Liver (tissue), 9 donors: ENCODE data around the gene LGALS16. TPM values are rescaled to one million over a fixed set of nuclear protein-coding genes. Genes with fewer than 3 reads are reported as not detected.

Source experiments
- DNase-seq: peaks from one replicate; pipeline ENCODE4 v3.0.0-alpha.2; 2017; ENCODE audit warnings: low spot score
- H3K27ac ChIP-seq, 2 donors: one replicate each; pipeline ENCODE4 v1.7.0; 2013; ENCODE audit warnings: inconsistent platforms in 2 of 2, low read length in 2 of 2, control low read depth in 1 of 2, low read depth in 1 of 2, mild to moderate bottlenecking in 1 of 2
- H3K27me3 ChIP-seq, 4 donors: one replicate each; pipeline versions ENCODE4 v1.6.1 to v1.7.0; 2013; ENCODE audit warnings: low read length in 3 of 4, inconsistent platforms in 1 of 4, mild to moderate bottlenecking in 1 of 4, moderate library complexity in 1 of 4; ENCODE audit not compliant: control insufficient read depth in 4 of 4, insufficient read depth in 4 of 4
- H3K36me3 ChIP-seq, 4 donors: one replicate each; pipeline versions ENCODE4 v1.6.1 to v1.7.0; 2013; ENCODE audit warnings: low read length in 3 of 4, mild to moderate bottlenecking in 3 of 4, low read depth in 1 of 4, moderate library complexity in 1 of 4; ENCODE audit not compliant: control insufficient read depth in 4 of 4, insufficient read depth in 3 of 4
- H3K4me1 ChIP-seq, 4 donors: one replicate each; pipeline versions ENCODE4 v1.6.1 to v1.7.0; 2013; ENCODE audit warnings: low read length in 3 of 4, mild to moderate bottlenecking in 3 of 4, moderate library complexity in 1 of 4; ENCODE audit not compliant: control insufficient read depth in 4 of 4, insufficient read depth in 4 of 4
- H3K4me3 ChIP-seq, 3 donors: one replicate each; pipeline versions ENCODE4 v1.6.1 to v1.7.0; 2013; ENCODE audit warnings: low read length in 3 of 3, control low read depth in 1 of 3, low read depth in 1 of 3, mild to moderate bottlenecking in 1 of 3
- H3K9ac ChIP-seq, 2 donors: one replicate each; pipeline ENCODE4 v1.7.0; 2013; ENCODE audit warnings: low read length in 2 of 2, mild to moderate bottlenecking in 2 of 2, moderate library complexity in 2 of 2, control low read depth in 1 of 2, low read depth in 1 of 2
- H3K9me3 ChIP-seq, 4 donors: one replicate each; pipeline versions ENCODE4 v1.6.1 to v1.7.0; 2013; ENCODE audit warnings: low read length in 3 of 4; ENCODE audit not compliant: control insufficient read depth in 4 of 4
- EGR1 ChIP-seq, 2 donors: IDR thresholded peaks; 2 replicates each; pipeline ENCODE4 v1.6.1; 2016 to 2018; ENCODE audit warnings: antibody characterized with exemption in 2 of 2, low read depth in 2 of 2
- FOXA1 ChIP-seq: IDR thresholded peaks from 2 replicates; pipeline ENCODE4 v1.6.1; 2016; ENCODE audit warnings: antibody characterized with exemption
- FOXA2 ChIP-seq: IDR thresholded peaks from 2 replicates; pipeline ENCODE4 v1.6.1; 2016; ENCODE audit warnings: antibody characterized with exemption
- GABPA ChIP-seq, 2 donors: IDR thresholded peaks in 1 of 2; conservative IDR thresholded peaks in 1 of 2; 2 replicates each; pipeline ENCODE4 v1.6.1; 2016; ENCODE audit warnings: antibody characterized with exemption in 2 of 2, mild to moderate bottlenecking in 1 of 2, moderate library complexity in 1 of 2
- HNF4A ChIP-seq, 2 donors: conservative IDR thresholded peaks; 2 replicates each; pipeline ENCODE4 v1.6.1; 2016; ENCODE audit warnings: antibody characterized with exemption in 2 of 2, mild to moderate bottlenecking in 2 of 2
- HNF4G ChIP-seq: IDR thresholded peaks from 2 replicates; pipeline ENCODE4 v1.6.1; 2016; ENCODE audit warnings: antibody characterized with exemption
- NR2F2 ChIP-seq: IDR thresholded peaks from 2 replicates; pipeline ENCODE4 v1.6.1; 2016; ENCODE audit warnings: antibody characterized with exemption
- RAD21 ChIP-seq, 2 donors: IDR thresholded peaks; 2 replicates each; pipeline ENCODE4 v1.6.1; 2016; ENCODE audit warnings: antibody characterized with exemption in 2 of 2, mild to moderate bottlenecking in 2 of 2
- RXRA ChIP-seq, 2 donors: IDR thresholded peaks; 2 replicates each; pipeline ENCODE4 v1.6.1; 2017 to 2018; ENCODE audit warnings: antibody characterized with exemption in 2 of 2, mild to moderate bottlenecking in 1 of 2
- SP1 ChIP-seq: IDR thresholded peaks from 2 replicates; pipeline ENCODE4 v1.6.1; 2018; ENCODE audit warnings: antibody characterized with exemption, mild to moderate bottlenecking
- TAF1 ChIP-seq: conservative IDR thresholded peaks from 2 replicates; pipeline ENCODE4 v1.6.1; 2016; ENCODE audit warnings: antibody characterized with exemption, mild to moderate bottlenecking
- YY1 ChIP-seq: IDR thresholded peaks from 2 replicates; pipeline ENCODE4 v1.6.1; 2016; ENCODE audit warnings: antibody characterized with exemption, mild to moderate bottlenecking
- WGBS: extraction: QIAGEN DNeasy Blood & Tissue Kit; methylation state at CpG from one replicate; pipeline ENCODE4 v1.1.7; 2013; 5-methylcytosine and 5-hydroxymethylcytosine counted together
- polyA plus RNA-seq, 2 donors: library from polyadenylated mRNA; stranded (reverse) in 1 of 2; unstranded in 1 of 2; fragments of 200-250 nt in 1 of 2; fragments of >200 nt in 1 of 2; fragmentation: Nextera tagmentation in 1 of 2; extraction: Ambion mirVana in 1 of 2; gene quantifications; one replicate each; pipeline versions ENCODE4 v1.2.1 to v1.2.3, GENCODE V29; 2013 to 2015
- total RNA-seq, 2 donors: library from RNA; depleted of rRNA; stranded (reverse); fragments of >200 nt; gene quantifications; one replicate each; pipeline ENCODE4 v1.2.3, GENCODE V29; 2014
- TF ChIP-seq, protein P1 (sequence below): IDR thresholded peaks from 2 replicates; pipeline ENCODE4 v1.6.1; 2016; ENCODE audit warnings: antibody characterized with exemption, mild to moderate bottlenecking
- TF ChIP-seq, protein P2 (sequence below): IDR thresholded peaks from 2 replicates; pipeline ENCODE4 v1.6.1; 2016; ENCODE audit warnings: antibody characterized with exemption
- TF ChIP-seq, protein P3 (sequence below): IDR thresholded peaks from 2 replicates; pipeline ENCODE4 v1.6.1; 2016; ENCODE audit warnings: antibody characterized with exemption
- TF ChIP-seq, protein P4 (sequence below): IDR thresholded peaks from 2 replicates; pipeline ENCODE4 v1.6.1; 2016; ENCODE audit warnings: antibody characterized with exemption
- TF ChIP-seq, protein P5 (sequence below): fragments of 150-350 bp; IDR thresholded peaks from 2 replicates; pipeline ENCODE4 v1.5.1; 2017; ENCODE audit warnings: improper control_type of control experiment, low read depth, low read length; ENCODE audit not compliant: missing input control
- donor health status: healthy.
- donor health status: healthy.
- donor health status: healthy.
- donor health status: healthy.
- donor health status: healthy.

The LGALS16 gene
- total and polyA plus RNA-seq, 4 donors, result not detected

DNA sequence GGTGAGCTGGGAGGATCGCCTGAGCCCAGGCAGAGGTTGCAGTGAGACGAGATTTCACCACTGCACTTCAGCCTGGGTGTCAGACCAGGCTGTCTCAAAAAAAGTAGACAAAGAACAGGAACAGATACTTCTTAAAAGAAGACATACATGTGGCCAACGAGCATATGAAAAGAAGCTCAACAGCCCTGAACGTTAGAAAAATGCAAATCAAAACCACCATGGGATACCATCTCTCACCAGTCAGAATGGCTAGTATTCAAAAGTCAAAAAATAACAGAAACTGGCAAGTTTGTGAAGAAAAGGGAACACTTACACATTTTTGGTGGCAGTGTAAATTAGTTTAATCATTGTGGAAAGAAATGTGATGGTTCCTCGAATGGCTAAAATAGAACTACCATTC, 45.6 kb downstream of the LGALS16 start:
- no peak for DNase-seq
- Histone ChIP-seq H3K4me1 (no peaks in the 10 kb centered on the region), H3K36me3 (no peaks in the 10 kb centered on the region), H3K4me3 (no peak overlapping the region), H3K9me3 (no peaks in the 10 kb centered on the region), H3K27me3 (peaks cover 0 to 5% (median 0%) of the 10 kb centered on the region in 4 donors), H3K27ac (no peak overlapping the region), H3K9ac (no peak overlapping the region)
- WGBS, result 55% methylated on average over 5 of the region's 5 CpGs
- TF ChIP-seq FOXA1 (no peak), HNF4G (no peak), FOXA2 (no peak), NR2F2 (no peak), EGR1 (IDR thresholded peaks at IDR 0.05; ENCODE audit: low read depth in 2 of 2) (no peak), YY1 (no peak), RAD21 (IDR thresholded peaks at IDR 0.05) (no peak), SP1 (no peak), TAF1 (no peak), GABPA (IDR thresholded peaks at IDR 0.05 in 1 of 2, conservative IDR thresholded peaks at IDR 0.05 in 1 of 2) (no peak), HNF4A (conservative IDR thresholded peaks at IDR 0.05) (no peak), RXRA (IDR thresholded peaks at IDR 0.05) (no peak)
- TF ChIP-seq, protein P1, sequence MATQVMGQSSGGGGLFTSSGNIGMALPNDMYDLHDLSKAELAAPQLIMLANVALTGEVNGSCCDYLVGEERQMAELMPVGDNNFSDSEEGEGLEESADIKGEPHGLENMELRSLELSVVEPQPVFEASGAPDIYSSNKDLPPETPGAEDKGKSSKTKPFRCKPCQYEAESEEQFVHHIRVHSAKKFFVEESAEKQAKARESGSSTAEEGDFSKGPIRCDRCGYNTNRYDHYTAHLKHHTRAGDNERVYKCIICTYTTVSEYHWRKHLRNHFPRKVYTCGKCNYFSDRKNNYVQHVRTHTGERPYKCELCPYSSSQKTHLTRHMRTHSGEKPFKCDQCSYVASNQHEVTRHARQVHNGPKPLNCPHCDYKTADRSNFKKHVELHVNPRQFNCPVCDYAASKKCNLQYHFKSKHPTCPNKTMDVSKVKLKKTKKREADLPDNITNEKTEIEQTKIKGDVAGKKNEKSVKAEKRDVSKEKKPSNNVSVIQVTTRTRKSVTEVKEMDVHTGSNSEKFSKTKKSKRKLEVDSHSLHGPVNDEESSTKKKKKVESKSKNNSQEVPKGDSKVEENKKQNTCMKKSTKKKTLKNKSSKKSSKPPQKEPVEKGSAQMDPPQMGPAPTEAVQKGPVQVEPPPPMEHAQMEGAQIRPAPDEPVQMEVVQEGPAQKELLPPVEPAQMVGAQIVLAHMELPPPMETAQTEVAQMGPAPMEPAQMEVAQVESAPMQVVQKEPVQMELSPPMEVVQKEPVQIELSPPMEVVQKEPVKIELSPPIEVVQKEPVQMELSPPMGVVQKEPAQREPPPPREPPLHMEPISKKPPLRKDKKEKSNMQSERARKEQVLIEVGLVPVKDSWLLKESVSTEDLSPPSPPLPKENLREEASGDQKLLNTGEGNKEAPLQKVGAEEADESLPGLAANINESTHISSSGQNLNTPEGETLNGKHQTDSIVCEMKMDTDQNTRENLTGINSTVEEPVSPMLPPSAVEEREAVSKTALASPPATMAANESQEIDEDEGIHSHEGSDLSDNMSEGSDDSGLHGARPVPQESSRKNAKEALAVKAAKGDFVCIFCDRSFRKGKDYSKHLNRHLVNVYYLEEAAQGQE, result no peak
- TF ChIP-seq, protein P2, sequence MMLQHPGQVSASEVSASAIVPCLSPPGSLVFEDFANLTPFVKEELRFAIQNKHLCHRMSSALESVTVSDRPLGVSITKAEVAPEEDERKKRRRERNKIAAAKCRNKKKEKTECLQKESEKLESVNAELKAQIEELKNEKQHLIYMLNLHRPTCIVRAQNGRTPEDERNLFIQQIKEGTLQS, result no peak
- TF ChIP-seq, protein P3, sequence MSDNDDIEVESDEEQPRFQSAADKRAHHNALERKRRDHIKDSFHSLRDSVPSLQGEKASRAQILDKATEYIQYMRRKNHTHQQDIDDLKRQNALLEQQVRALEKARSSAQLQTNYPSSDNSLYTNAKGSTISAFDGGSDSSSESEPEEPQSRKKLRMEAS, result no peak
- TF ChIP-seq, protein P4, sequence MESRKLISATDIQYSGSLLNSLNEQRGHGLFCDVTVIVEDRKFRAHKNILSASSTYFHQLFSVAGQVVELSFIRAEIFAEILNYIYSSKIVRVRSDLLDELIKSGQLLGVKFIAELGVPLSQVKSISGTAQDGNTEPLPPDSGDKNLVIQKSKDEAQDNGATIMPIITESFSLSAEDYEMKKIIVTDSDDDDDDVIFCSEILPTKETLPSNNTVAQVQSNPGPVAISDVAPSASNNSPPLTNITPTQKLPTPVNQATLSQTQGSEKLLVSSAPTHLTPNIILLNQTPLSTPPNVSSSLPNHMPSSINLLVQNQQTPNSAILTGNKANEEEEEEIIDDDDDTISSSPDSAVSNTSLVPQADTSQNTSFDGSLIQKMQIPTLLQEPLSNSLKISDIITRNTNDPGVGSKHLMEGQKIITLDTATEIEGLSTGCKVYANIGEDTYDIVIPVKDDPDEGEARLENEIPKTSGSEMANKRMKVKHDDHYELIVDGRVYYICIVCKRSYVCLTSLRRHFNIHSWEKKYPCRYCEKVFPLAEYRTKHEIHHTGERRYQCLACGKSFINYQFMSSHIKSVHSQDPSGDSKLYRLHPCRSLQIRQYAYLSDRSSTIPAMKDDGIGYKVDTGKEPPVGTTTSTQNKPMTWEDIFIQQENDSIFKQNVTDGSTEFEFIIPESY, result no peak
- TF ChIP-seq, protein P5, sequence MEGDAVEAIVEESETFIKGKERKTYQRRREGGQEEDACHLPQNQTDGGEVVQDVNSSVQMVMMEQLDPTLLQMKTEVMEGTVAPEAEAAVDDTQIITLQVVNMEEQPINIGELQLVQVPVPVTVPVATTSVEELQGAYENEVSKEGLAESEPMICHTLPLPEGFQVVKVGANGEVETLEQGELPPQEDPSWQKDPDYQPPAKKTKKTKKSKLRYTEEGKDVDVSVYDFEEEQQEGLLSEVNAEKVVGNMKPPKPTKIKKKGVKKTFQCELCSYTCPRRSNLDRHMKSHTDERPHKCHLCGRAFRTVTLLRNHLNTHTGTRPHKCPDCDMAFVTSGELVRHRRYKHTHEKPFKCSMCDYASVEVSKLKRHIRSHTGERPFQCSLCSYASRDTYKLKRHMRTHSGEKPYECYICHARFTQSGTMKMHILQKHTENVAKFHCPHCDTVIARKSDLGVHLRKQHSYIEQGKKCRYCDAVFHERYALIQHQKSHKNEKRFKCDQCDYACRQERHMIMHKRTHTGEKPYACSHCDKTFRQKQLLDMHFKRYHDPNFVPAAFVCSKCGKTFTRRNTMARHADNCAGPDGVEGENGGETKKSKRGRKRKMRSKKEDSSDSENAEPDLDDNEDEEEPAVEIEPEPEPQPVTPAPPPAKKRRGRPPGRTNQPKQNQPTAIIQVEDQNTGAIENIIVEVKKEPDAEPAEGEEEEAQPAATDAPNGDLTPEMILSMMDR, result no peak
